Hepatocyte (in vitro differentiated cells): ENCODE results near the gene NR5A1. TPM values are rescaled to one million over a fixed set of nuclear protein-coding genes. Genes with fewer than 3 reads are reported as not detected.

Experiments
- DNase-seq: peaks from one replicate; pipeline ENCODE4 v3.0.0-alpha.2; 2016; ENCODE audit warnings: low spot score
- H2AFZ ChIP-seq: fragments of 200-600 bp; sonication (generic); 2 replicates; pipeline ENCODE4 v1.6.0; 2016; ENCODE audit warnings: antibody characterized with exemption, mild to moderate bottlenecking
- H3K27ac ChIP-seq: fragments of 200-600 bp; sonication (generic); 2 replicates; pipeline ENCODE4 v1.5.1; 2016; ENCODE audit warnings: mild to moderate bottlenecking
- H3K27me3 ChIP-seq: fragments of 200-600 bp; sonication (generic); 2 replicates; pipeline ENCODE4 v1.6.1; 2016
- H3K36me3 ChIP-seq: fragments of 200-600 bp; sonication (generic); replicated peaks from 2 replicates; pipeline ENCODE4 v1.5.1; 2016; ENCODE audit warnings: low read depth; ENCODE audit not compliant: insufficient read depth
- H3K4me1 ChIP-seq: fragments of 200-600 bp; sonication (generic); 2 replicates; pipeline ENCODE4 v1.5.1; 2016; ENCODE audit warnings: mild to moderate bottlenecking, moderate library complexity; ENCODE audit not compliant: insufficient read depth
- H3K4me2 ChIP-seq: fragments of 200-600 bp; sonication (generic); 2 replicates; pipeline ENCODE4 v1.6.0; 2016
- H3K4me3 ChIP-seq: fragments of 200-600 bp; sonication (generic); 2 replicates; pipeline ENCODE4 v1.5.1; 2016; ENCODE audit warnings: mild to moderate bottlenecking
- H3K79me2 ChIP-seq: fragments of 200-600 bp; sonication (generic); 2 replicates; pipeline ENCODE4 v1.6.0; 2017; ENCODE audit warnings: mild to moderate bottlenecking
- H3K9me2 ChIP-seq: fragments of 200-600 bp; sonication (generic); replicated peaks from 2 replicates; pipeline ENCODE4 v1.6.0; 2017; ENCODE audit warnings: mild to moderate bottlenecking; ENCODE audit not compliant: insufficient read depth
- H3K9me3 ChIP-seq: fragments of 200-600 bp; sonication (generic); 2 replicates; pipeline ENCODE4 v1.5.1; 2016; ENCODE audit warnings: low read depth, mild to moderate bottlenecking
- H4K20me1 ChIP-seq: fragments of 200-600 bp; sonication (generic); 2 replicates; pipeline ENCODE4 v1.6.0; 2016; ENCODE audit warnings: mild to moderate bottlenecking; ENCODE audit not compliant: insufficient read depth, poor library complexity, severe bottlenecking
- CTCF ChIP-seq: fragments of 200-600 bp; sonication (generic); IDR thresholded peaks from 2 replicates; pipeline ENCODE4 v1.5.1; 2016; ENCODE audit warnings: antibody characterized with exemption, mild to moderate bottlenecking; ENCODE audit not compliant: poor library complexity
- EZH2 ChIP-seq: fragments of 200-600 bp; sonication (generic); IDR thresholded peaks from 2 replicates; pipeline ENCODE4 v1.6.1; 2016; ENCODE audit warnings: antibody characterized with exemption, mild to moderate bottlenecking, borderline replicate concordance
- EZH2phosphoT487 ChIP-seq: fragments of 200-600 bp; sonication (generic); IDR thresholded peaks from one replicate; pipeline ENCODE4 v1.6.1; 2018; ENCODE audit warnings: antibody characterized with exemption, mild to moderate bottlenecking, low read depth, moderate library complexity; ENCODE audit not compliant: unreplicated experiment, severe bottlenecking
- WGBS: methylation state at CpG from one replicate; pipeline ENCODE4 v1.1.6; 2016; ENCODE audit warnings: low lambda C conversion rate; ENCODE audit errors: missing lambda C conversion rate; 5-methylcytosine and 5-hydroxymethylcytosine counted together
- polyA plus RNA-seq: library from polyadenylated mRNA; unstranded; fragments of >200 nt; fragmentation: Nextera tagmentation; extraction: Ambion mirVana; gene quantifications from 2 replicates; pipeline ENCODE4 v1.2.1, GENCODE V29; 2016
- total RNA-seq: library from RNA; depleted of rRNA; stranded (reverse); fragments of >200 nt; gene quantifications from 2 replicates; pipeline ENCODE4 v1.2.3, GENCODE V29; 2014

The NR5A1 gene
- total and polyA plus RNA-seq, 2 experiments from 2014 or later: 0.07 to 0.36 TPM

DNA sequence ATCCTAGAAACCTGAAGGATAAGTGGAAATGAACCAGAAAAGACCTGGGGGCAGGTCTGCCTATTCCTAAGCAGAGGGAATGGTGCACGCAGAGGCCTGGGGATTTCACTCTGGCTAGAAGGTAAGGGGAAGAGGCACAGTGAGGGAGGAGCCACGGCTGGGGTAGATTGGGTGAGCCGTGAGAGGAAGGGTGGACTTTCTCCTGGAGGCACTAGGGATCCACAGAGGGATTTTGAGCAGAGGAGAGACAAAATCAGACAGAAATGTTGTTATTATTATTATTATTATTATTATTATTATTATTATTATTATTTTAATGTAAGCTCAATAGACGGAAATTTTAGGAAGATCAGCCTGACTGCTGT lies 59.9 kb downstream of the NR5A1 start:
- no peaks in the 10 kb centered on the region for H3K36me3 ChIP-seq
- no peak for DNase-seq
- H3K4me3 ChIP-seq: no peak overlapping the region
- no peaks in the 10 kb centered on the region for H3K79me2 ChIP-seq
- H2AFZ ChIP-seq: no peak overlapping the region
- 63% methylated on average over 4 of the region's 4 CpGs for WGBS
- no peak overlapping the region for H3K27ac ChIP-seq
- TF ChIP-seq EZH2 (no peak), CTCF (no peak), EZH2phosphoT487 (no peak)
- no peaks in the 10 kb centered on the region for H4K20me1 ChIP-seq
- H3K27me3 ChIP-seq: peaks cover 19% of the 10 kb centered on the region
- H3K4me1 ChIP-seq: peaks cover 8% of the 10 kb centered on the region
- no peaks in the 10 kb centered on the region for H3K9me3 ChIP-seq
- H3K4me2 ChIP-seq: no peak overlapping the region
- H3K9me2 ChIP-seq: no peaks in the 10 kb centered on the region

GRCh38 chr9:124444166-124444565 lies 63.0 kb downstream of the NR5A1 start:
- Histone ChIP-seq H3K4me3 (no peak overlapping the region), H3K27ac (no peak overlapping the region), H3K9me2 (no peaks in the 10 kb centered on the region), H3K4me1 (no peaks in the 10 kb centered on the region), H3K4me2 (no peak overlapping the region), H2AFZ (no peak overlapping the region), H3K27me3 (no peaks in the 10 kb centered on the region), H4K20me1 (no peaks in the 10 kb centered on the region), H3K79me2 (no peaks in the 10 kb centered on the region), H3K36me3 (no peaks in the 10 kb centered on the region), H3K9me3 (no peaks in the 10 kb centered on the region)
- WGBS: 94% methylated on average over 3 of the region's 3 CpGs
- no peak for DNase-seq
- TF ChIP-seq CTCF (no peak), EZH2 (no peak), EZH2phosphoT487 (no peak)

GRCh38 chr9:124443625-124444024 lies 63.6 kb downstream of the NR5A1 start:
- no peaks in the 10 kb centered on the region for H3K36me3 ChIP-seq
- H3K4me2 ChIP-seq: no peak overlapping the region
- DNase-seq: no peak
- no peaks in the 10 kb centered on the region for H3K9me3 ChIP-seq
- 89% methylated on average over 2 of the region's 2 CpGs for WGBS
- H3K4me1 ChIP-seq: no peaks in the 10 kb centered on the region
- no peak overlapping the region for H2AFZ ChIP-seq
- H3K9me2 ChIP-seq: no peaks in the 10 kb centered on the region
- no peak overlapping the region for H3K27ac ChIP-seq
- H3K79me2 ChIP-seq: no peaks in the 10 kb centered on the region
- H3K27me3 ChIP-seq: no peaks in the 10 kb centered on the region
- no peaks in the 10 kb centered on the region for H4K20me1 ChIP-seq
- no peak overlapping the region for H3K4me3 ChIP-seq
- TF ChIP-seq EZH2: no peak
- no peak for TF ChIP-seq CTCF
- no peak for TF ChIP-seq EZH2phosphoT487

DNA sequence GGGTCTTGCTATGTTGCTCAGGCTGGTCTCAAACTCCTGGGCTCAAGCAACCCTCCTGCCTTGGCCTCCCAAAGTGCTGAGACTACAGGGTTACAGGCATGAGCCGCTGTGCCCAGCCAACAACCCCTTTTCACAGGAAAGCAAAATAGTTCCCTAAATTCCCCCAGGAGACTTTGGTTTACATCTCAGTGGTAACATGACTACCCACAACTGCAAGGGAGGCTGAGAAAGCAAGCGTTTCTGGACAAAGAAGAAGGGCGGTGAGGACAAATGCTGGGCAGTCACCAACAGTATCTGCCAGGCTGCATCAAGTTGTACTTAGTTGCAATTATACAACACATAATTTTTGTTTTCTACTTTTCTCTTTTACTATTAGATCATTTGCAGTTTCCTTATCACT lies 64.4 kb downstream of the NR5A1 start:
- Histone ChIP-seq H3K4me2 (no peak overlapping the region), H3K9me3 (no peaks in the 10 kb centered on the region), H3K9me2 (no peaks in the 10 kb centered on the region), H3K27me3 (no peaks in the 10 kb centered on the region), H3K4me1 (no peaks in the 10 kb centered on the region), H4K20me1 (no peaks in the 10 kb centered on the region), H3K79me2 (no peaks in the 10 kb centered on the region), H3K4me3 (no peak overlapping the region), H2AFZ (no peak overlapping the region), H3K27ac (no peak overlapping the region), H3K36me3 (no peaks in the 10 kb centered on the region)
- TF ChIP-seq CTCF: no peak
- TF ChIP-seq EZH2: no peak
- TF ChIP-seq EZH2phosphoT487: no peak
- DNase-seq: no peak
- 94% methylated on average over 3 of the region's 3 CpGs for WGBS
